Activated B cell treated with CpG ODN at 0.5 μM for 24 hours (primary cell): ENCODE measurements around the gene AUTS2. TPM values are rescaled to one million over a fixed set of nuclear protein-coding genes. Genes with fewer than 3 reads are reported as not detected.

ENCODE experiments used
- ATAC-seq: fragments of 200-7000 bp; cut with Tn5 transposase; one replicate; pipeline ENCODE4 v1.10.0; 2021; ENCODE audit warnings: low read depth, mild to moderate bottlenecking, moderate library complexity
- CTCF ChIA-PET: fragments of 350-600 bp; sonication (Branson Sonifier 250); formaldehyde crosslinking; loops from one replicate; lab custom pipeline; 2021; ENCODE audit warnings: antibody characterized with exemption; lab: Charles Lee
- POLR2A ChIA-PET: fragments of 350-600 bp; sonication (Branson Sonifier 250); formaldehyde crosslinking; loops from one replicate; lab custom pipeline; 2021; ENCODE audit warnings: antibody characterized with exemption; lab: Charles Lee
- DNase-seq: peaks from one replicate; pipeline ENCODE4 v3.0.0; 2022
- H3K27ac Mint-ChIP-seq: one replicate; pipeline ENCODE4 v1.8.0; 2020; ENCODE audit warnings: mixed read lengths
- H3K27me3 Mint-ChIP-seq: one replicate; pipeline ENCODE4 v1.8.0; 2021; ENCODE audit warnings: mixed read lengths
- H3K36me3 Mint-ChIP-seq: one replicate; pipeline ENCODE4 v1.8.0; 2021; ENCODE audit warnings: low read depth, mixed read lengths
- H3K4me1 Mint-ChIP-seq: one replicate; pipeline ENCODE4 v1.8.0; 2021; ENCODE audit warnings: mixed read lengths
- H3K4me3 Mint-ChIP-seq: one replicate; pipeline ENCODE4 v1.8.0; 2020; ENCODE audit warnings: mild to moderate bottlenecking, mixed read lengths
- H3K9me3 Mint-ChIP-seq: one replicate; pipeline ENCODE4 v1.8.0; 2020; ENCODE audit warnings: mixed read lengths
- intact Hi-C: fragments of 100-400 bp; cut with micrococcal nuclease; formaldehyde crosslinking; loops from one replicate; pipeline ENCODE4 v1.15.1; 2024
- total RNA-seq: library from RNA; stranded (reverse); gene quantifications from 2 replicates; pipeline ENCODE4 v1.2.3, GENCODE V29; 2022
- TF ChIP-seq, protein P1 (sequence below): fragments of 200-600 bp; IDR thresholded peaks from one replicate; pipeline ENCODE4 v1.8.0; 2022; ENCODE audit warnings: antibody characterized with exemption, mild to moderate bottlenecking

The AUTS2 gene
- total RNA-seq, 1 donor from 2014 or later, result 15.9 TPM

DNA sequence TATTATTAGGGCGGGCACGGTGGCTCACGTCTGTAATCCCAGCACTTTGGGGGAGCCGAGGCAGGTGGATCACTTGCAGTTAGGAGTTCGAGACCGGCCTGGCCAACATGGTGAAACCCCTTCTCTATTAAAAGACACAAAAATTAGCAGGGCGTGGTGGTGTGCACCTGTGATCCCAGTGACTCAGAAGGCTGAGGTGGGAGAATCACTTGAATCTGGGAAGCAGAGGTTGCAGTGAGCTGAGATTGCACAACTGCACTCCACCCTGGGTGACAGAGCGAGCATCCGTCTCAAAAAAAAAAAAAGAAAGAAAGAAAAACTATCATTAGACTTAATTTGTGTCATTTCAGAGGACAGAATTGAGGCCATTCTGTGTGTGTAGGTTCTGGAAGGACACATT, 780.9 kb downstream of the AUTS2 start:
- POLR2A ChIA-PET, result no interaction called here
- CTCF ChIA-PET, result interaction anchor here (1.0 kb wide), 1 partner anchor 17 kb away, joined by 5 read pairs; no protein-coding TSS in a partner anchor
- intact Hi-C loops, result no loop called here

GRCh38 chr7:70380421-70381015, 782.2 kb downstream of the AUTS2 start:
- no peaks in the 10 kb centered on the region for H3K9me3 Mint-ChIP-seq
- POLR2A ChIA-PET, result no interaction called here
- CTCF ChIA-PET, result no interaction called here
- H3K36me3 Mint-ChIP-seq, result no peaks in the 10 kb centered on the region
- no peak overlapping the region for H3K4me3 Mint-ChIP-seq
- TF ChIP-seq, protein P1, sequence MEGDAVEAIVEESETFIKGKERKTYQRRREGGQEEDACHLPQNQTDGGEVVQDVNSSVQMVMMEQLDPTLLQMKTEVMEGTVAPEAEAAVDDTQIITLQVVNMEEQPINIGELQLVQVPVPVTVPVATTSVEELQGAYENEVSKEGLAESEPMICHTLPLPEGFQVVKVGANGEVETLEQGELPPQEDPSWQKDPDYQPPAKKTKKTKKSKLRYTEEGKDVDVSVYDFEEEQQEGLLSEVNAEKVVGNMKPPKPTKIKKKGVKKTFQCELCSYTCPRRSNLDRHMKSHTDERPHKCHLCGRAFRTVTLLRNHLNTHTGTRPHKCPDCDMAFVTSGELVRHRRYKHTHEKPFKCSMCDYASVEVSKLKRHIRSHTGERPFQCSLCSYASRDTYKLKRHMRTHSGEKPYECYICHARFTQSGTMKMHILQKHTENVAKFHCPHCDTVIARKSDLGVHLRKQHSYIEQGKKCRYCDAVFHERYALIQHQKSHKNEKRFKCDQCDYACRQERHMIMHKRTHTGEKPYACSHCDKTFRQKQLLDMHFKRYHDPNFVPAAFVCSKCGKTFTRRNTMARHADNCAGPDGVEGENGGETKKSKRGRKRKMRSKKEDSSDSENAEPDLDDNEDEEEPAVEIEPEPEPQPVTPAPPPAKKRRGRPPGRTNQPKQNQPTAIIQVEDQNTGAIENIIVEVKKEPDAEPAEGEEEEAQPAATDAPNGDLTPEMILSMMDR, result no peak
- no peaks in the 10 kb centered on the region for H3K4me1 Mint-ChIP-seq
- DNase-seq (no peak), ATAC-seq (no peak)
- no peaks in the 10 kb centered on the region for H3K27me3 Mint-ChIP-seq
- H3K27ac Mint-ChIP-seq, result no peak overlapping the region
- intact Hi-C loops, result no loop called here

More for the DNA sequence above, 780.9 kb downstream of the AUTS2 start:
- H3K4me1 Mint-ChIP-seq, result no peaks in the 10 kb centered on the region
- no peak overlapping the region for H3K27ac Mint-ChIP-seq
- no peaks in the 10 kb centered on the region for H3K9me3 Mint-ChIP-seq
- H3K27me3 Mint-ChIP-seq, result no peaks in the 10 kb centered on the region
- H3K36me3 Mint-ChIP-seq, result no peaks in the 10 kb centered on the region
- no peak overlapping the region for H3K4me3 Mint-ChIP-seq
- TF ChIP-seq, protein P1, result no peak
- ATAC-seq (no peak), DNase-seq (no peak)

DNA sequence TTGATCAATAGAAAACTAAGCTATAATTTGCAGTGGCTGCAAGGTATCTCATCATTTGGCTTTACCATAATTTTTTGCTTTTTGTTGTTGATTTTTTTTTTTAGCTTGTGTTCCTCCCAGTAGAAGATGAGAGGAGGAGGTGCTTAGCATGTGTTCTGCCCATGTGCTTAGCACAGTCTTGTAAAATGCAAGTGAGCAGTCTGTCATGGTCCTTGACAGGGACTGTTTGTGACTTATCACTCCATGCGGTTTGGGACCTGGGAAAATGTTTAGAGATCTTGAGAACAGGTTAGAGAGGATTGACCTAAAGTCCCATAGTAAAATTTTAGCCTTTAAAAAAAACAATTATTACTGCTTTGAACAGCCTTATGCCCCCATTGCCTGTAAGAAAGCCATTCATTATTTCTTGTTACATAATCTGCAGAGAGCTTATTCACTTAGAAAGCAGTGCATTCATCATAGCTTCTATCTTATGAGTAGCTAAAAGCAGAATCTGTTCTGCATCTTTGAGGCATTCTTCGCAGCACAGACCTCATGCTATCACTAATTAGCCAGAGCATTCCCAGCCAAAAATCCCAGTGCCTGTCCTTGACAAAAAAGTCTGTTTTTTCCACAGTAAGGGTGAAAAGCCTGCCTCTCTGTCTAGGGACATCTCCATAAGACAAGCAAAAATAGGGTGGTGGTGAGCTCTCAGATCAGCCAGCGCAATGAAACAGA, 784.9 kb downstream of the AUTS2 start:
- intact Hi-C loops, result no loop called here
- ChIA-PET CTCF (no interaction called here), POLR2A (no interaction called here)
- Mint-ChIP-seq H3K27ac (no peak overlapping the region), H3K36me3 (no peaks in the 10 kb centered on the region), H3K27me3 (no peaks in the 10 kb centered on the region), H3K4me1 (no peaks in the 10 kb centered on the region), H3K4me3 (no peak overlapping the region), H3K9me3 (no peaks in the 10 kb centered on the region)
- DNase-seq, result no peak
- no peak for ATAC-seq
- TF ChIP-seq, protein P1, result no peak

GRCh38 chr7:70384024-70384423, 785.7 kb downstream of the AUTS2 start:
- intact Hi-C loops, result no loop called here
- ChIA-PET CTCF (no interaction called here), POLR2A (no interaction called here)
- peaks cover 1% of the 10 kb centered on the region for H3K36me3 Mint-ChIP-seq
- no peaks in the 10 kb centered on the region for H3K9me3 Mint-ChIP-seq
- DNase-seq (no peak), ATAC-seq (no peak)
- TF ChIP-seq, protein P1, result no peak
- H3K27ac Mint-ChIP-seq, result no peak overlapping the region
- H3K27me3 Mint-ChIP-seq, result no peaks in the 10 kb centered on the region
- H3K4me3 Mint-ChIP-seq, result no peak overlapping the region
- H3K4me1 Mint-ChIP-seq, result no peaks in the 10 kb centered on the region

- H3K27ac Mint-ChIP-seq, result no peak overlapping the region
- no peak for DNase-seq
- POLR2A ChIA-PET, result no interaction called here
- intact Hi-C loops, result no loop called here
- H3K4me3 Mint-ChIP-seq, result no peak overlapping the region
- no peaks in the 10 kb centered on the region for H3K9me3 Mint-ChIP-seq
- no peaks in the 10 kb centered on the region for H3K4me1 Mint-ChIP-seq
- peaks cover 4% of the 10 kb centered on the region for H3K36me3 Mint-ChIP-seq
- no peaks in the 10 kb centered on the region for H3K27me3 Mint-ChIP-seq
- no peak for ATAC-seq
- CTCF ChIA-PET, result no interaction called here
- TF ChIP-seq, protein P1, result no peak
Measured at GRCh38 chr7:70384891-70385290, 786.6 kb downstream of the AUTS2 start.
